ENCODE measurements around the gene UCHL1. TPM values are rescaled to one million over a fixed set of nuclear protein-coding genes. Genes with fewer than 3 reads are reported as not detected.
A peak's percentile ranks its signal among the peaks of the same experiment; 100 is the strongest.
"Not testable (repeated sequence)": the region's sequence is repeated elsewhere in the genome, so short reads cannot be mapped to it uniquely, and the experiment has no call there.

The UCHL1 gene
- total RNA-seq, 1 experiment from 2014 or later = 2,581 TPM

- in situ Hi-C loops (cut with HindIII; ENCODE audit: low pct_unique_long_range_greater_than_20kb, low sequenced_read_pairs); DNase-seq (ENCODE audit: low read depth): not testable (repeated sequence)
Measured at GRCh38 chr4:41275931-41276330, 19.2 kb downstream of the UCHL1 start.

- DNase-seq (ENCODE audit: low read depth) = no peak
Measured at GRCh38 chr4:41280010-41280409, 23.3 kb downstream of the UCHL1 start.

GRCh38 chr4:41281038-41281634 lies 24.4 kb downstream of the UCHL1 start:
- in situ Hi-C loops (cut with HindIII; ENCODE audit: low pct_unique_long_range_greater_than_20kb, low sequenced_read_pairs) = no loop called here
- DNase-seq (ENCODE audit: low read depth) = peak; percentile 63

More at GRCh38 chr4:41280010-41280409, 23.3 kb downstream of the UCHL1 start:
- in situ Hi-C loops (cut with HindIII; ENCODE audit: low pct_unique_long_range_greater_than_20kb, low sequenced_read_pairs) = no loop called here

DNA sequence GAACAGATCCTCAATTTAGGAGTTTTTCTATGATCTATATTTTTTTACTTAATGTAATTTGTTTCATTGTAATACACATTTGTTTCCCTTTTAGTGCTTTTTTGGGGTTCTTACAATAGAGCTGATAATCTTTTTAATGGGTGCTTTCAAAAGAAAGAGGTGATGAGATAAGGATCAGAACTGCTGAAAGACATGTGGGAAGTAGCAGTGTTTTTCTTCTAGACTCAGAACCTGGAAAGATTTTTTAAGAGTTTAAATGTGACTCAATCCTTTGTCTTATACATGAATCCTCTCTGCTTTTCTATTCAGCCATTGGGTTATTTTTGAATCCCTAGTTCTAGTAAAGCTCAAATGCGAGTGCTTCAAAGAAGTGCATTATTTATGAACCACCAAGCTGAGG lies 25.6 kb downstream of the UCHL1 start:
- in situ Hi-C loops (cut with HindIII; ENCODE audit: low pct_unique_long_range_greater_than_20kb, low sequenced_read_pairs) = no loop called here
- DNase-seq (ENCODE audit: low read depth) = no peak

DNA sequence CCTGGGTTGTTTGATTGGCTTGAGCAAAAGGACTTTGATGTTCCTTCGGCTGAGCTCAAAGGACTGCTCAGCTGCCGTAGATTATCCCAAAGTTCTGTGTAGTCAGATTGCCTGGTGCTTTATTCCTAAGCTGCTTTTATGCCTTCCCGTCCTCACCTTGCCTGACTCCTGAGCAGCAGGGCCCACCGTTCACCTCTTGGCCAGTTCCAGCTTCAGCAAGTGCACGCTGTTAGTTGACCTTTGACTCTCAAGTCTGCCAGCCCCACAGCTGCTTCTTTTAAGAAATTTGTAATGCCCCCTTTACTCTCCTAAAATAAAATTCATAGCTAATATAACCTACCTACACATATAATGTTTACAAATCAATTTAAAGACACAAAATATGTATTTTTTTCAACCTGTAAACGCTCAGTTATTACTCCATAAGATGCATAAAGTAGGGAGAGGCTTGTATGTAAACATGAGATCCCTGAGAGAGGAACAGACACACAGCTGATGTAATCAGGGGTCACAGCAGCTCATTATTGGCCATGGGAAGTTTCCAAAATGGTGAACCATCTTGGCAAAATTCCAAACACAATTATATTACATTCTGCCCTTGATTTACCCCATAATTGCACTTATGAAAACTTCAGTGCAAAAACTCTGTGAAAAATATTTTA lies 28.6 kb downstream of the UCHL1 start:
- no peak for DNase-seq (ENCODE audit: low read depth)
- in situ Hi-C loops (cut with HindIII; ENCODE audit: low pct_unique_long_range_greater_than_20kb, low sequenced_read_pairs) = no loop called here

- no peak for DNase-seq (ENCODE audit: low read depth)
- in situ Hi-C loops (cut with HindIII; ENCODE audit: low pct_unique_long_range_greater_than_20kb, low sequenced_read_pairs) = no loop called here
Measured at GRCh38 chr4:41285864-41286235, 29.1 kb downstream of the UCHL1 start.

DNA sequence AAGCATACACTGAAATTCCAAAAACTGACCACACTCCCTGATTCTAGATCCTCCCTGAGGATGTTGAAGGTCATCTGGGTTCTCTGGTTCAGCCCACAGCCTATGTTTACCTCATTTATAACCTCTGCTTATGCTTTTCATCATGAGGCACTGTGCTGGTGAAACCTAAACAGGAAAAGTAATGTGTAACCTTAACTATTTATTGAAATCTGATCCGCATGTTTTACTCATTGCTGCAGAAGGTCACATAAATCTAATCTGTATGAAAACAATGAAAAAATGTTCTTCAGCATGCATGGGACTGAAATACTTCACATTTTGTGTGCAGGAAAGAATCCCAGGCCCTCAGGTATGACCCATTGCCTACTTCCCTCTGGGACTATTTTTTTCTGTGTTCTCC lies 30.3 kb downstream of the UCHL1 start:
- in situ Hi-C loops (cut with HindIII; ENCODE audit: low pct_unique_long_range_greater_than_20kb, low sequenced_read_pairs) = no loop called here
- peak; percentile 61 for DNase-seq (ENCODE audit: low read depth)

- no peak for DNase-seq (ENCODE audit: low read depth)
- in situ Hi-C loops (cut with HindIII; ENCODE audit: low pct_unique_long_range_greater_than_20kb, low sequenced_read_pairs) = no loop called here
Measured at GRCh38 chr4:41287852-41288251, 31.1 kb downstream of the UCHL1 start.

- in situ Hi-C loops (cut with HindIII; ENCODE audit: low pct_unique_long_range_greater_than_20kb, low sequenced_read_pairs) = no loop called here
- DNase-seq (ENCODE audit: low read depth) = no peak
Measured at GRCh38 chr4:41288254-41288653, 31.5 kb downstream of the UCHL1 start.

DNA sequence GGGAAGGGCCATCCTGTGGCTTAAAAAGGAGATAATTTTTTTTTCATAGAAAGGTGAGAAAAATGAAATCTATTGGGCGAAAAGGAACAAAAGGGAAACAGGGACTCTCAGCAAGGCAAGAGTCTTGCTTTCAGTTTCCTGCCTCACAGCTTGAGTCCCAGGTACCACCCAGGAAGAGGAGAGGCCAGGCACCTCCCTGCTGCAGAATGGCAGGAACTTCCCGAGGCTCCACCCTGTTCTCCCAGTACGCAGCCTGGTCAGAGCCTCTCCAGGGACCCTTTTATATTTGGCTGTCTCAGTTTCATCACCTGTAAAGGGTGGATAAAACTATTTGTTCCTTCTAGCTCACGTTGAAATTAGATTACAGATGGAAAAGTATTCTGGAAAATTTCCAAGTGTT lies 33.8 kb downstream of the UCHL1 start:
- in situ Hi-C loops (cut with HindIII; ENCODE audit: low pct_unique_long_range_greater_than_20kb, low sequenced_read_pairs) = no loop called here
- DNase-seq (ENCODE audit: low read depth) = no peak

DNA sequence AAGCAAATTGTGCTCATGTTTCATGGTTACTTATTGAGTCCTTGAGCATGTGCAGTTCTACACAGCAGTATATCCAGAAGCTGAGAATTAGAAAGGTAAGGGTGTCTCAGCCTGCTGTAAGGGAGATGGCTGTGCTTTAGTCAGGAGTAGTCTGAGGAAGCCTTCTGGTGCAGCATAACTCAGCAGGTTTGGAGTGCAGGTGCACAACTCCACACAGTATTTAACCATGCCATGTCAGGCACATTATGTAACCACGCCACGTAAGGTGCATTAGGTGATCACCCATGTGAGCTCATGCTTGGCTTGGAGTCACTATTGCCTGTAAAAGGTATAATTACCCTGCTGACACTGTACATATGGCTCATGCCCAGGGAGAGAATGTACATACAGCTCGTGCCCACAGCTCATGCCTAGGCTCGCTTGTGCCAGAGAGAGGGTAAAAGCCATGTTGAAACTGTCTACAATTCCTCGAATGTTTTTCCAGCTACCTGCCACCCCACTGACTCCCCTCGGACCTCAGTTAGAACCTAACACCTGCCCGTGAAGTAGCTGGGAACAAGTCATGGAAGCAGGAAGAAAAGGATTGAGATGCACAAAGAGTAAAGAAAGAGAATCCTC lies 37.8 kb downstream of the UCHL1 start:
- peak; percentile 20 for DNase-seq (ENCODE audit: low read depth)
- in situ Hi-C loops (cut with HindIII; ENCODE audit: low pct_unique_long_range_greater_than_20kb, low sequenced_read_pairs) = no loop called here

DNA sequence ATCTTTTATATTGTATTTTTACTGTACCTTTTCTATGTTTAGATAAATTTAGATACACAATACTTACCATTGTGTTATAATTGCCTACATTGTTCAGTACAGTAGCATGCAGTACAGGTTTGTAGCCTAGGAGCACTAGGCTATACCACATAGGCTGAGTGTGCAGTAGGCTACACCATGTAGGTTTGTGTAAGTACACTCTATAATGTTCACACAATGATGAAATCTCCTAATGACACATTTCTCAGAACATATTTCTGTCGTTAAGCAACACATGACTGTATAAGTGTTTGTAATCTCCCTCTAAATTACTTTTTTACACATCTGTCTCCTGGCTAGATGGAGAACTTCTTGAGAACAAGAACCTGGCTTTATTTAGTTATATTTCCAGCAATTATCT lies 40.3 kb downstream of the UCHL1 start:
- DNase-seq (ENCODE audit: low read depth) = no peak
- in situ Hi-C loops (cut with HindIII; ENCODE audit: low pct_unique_long_range_greater_than_20kb, low sequenced_read_pairs) = no loop called here

DNA sequence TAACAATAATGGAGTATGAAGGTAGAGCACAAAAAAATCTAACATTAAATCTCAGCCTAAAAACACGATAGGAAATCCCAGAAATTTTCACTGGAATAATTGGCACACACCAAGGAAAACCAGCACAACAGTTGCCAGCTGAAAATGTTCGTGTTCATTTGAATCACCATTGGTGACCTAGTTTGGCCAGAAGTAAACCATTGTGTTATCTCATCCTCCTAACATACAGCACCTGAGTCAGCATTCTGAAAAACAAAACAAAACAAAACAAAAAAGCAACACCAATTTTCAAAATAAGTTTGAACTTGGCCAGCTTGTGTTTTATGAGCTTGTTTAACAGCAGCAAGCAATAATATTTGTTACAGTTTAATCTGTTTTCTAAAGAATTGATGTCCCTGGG lies 41.1 kb downstream of the UCHL1 start:
- in situ Hi-C loops (cut with HindIII; ENCODE audit: low pct_unique_long_range_greater_than_20kb, low sequenced_read_pairs) = no loop called here
- no peak for DNase-seq (ENCODE audit: low read depth)

- in situ Hi-C loops (cut with HindIII; ENCODE audit: low pct_unique_long_range_greater_than_20kb, low sequenced_read_pairs) = no loop called here
- DNase-seq (ENCODE audit: low read depth) = peak; percentile 63
Measured at GRCh38 chr4:41299486-41299885, 42.8 kb downstream of the UCHL1 start.

DNA sequence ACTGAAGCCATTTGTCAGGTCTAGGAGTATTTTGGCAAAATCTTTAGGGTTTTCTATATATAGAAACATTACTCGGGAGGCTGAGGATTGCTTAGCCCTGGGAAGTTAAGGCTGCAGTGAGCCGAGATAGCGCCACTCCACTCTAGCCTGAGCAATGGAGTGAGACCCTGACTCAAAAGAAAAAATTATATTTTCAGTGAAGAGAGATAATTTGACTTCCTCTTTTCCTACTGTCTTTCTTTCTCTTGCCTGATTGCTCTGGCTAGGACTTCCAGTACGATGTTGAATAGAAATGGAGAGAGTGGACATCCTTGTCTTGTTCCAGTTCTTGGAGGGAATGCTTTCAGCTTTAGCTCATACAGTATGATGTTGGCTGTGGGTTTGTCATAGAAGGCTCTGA lies 44.4 kb downstream of the UCHL1 start:
- DNase-seq (ENCODE audit: low read depth) = no peak
- in situ Hi-C loops (cut with HindIII; ENCODE audit: low pct_unique_long_range_greater_than_20kb, low sequenced_read_pairs) = no loop called here

DNA sequence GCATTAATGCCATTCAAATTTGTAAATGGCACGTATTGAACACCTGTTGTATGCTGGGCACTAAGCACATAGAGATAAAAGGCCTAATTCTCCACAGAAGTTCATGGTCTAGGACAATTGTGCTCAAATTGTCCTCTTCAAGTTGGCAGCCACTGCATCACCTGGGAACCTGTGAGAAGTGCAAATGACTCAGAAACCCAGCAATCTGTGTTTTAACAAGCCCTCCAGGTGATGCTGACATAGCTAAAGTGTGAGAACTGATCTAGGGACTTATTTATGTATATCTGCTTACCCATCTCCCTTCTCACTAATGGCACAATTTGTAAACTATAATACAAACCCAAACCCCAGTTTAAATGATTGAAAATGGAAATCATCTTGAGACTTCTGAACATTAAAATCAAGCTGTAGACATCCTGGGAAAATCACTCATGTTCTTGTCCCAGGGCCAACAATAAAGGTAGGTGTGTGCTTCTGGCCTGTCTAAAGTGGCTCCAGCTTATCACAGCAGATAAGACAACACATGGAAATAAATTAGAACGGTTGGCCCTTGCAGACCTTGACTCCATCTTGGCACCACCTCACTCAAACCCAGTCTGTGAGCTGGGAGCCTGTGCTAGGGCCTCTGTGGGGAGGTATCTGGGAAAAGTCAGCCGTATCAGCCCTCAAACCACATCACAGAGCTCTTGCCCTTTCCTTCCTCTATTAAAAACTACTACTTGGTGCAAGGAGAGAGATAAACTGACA lies 46.8 kb downstream of the UCHL1 start:
- DNase-seq (ENCODE audit: low read depth) = no peak
- in situ Hi-C loops (cut with HindIII; ENCODE audit: low pct_unique_long_range_greater_than_20kb, low sequenced_read_pairs) = no loop called here

- in situ Hi-C loops (cut with HindIII; ENCODE audit: low pct_unique_long_range_greater_than_20kb, low sequenced_read_pairs) = no loop called here
- DNase-seq (ENCODE audit: low read depth) = no peak
Measured at GRCh38 chr4:41304221-41304620, 47.5 kb downstream of the UCHL1 start.

- no peak for DNase-seq (ENCODE audit: low read depth)
- in situ Hi-C loops (cut with HindIII; ENCODE audit: low pct_unique_long_range_greater_than_20kb, low sequenced_read_pairs) = no loop called here
Measured at GRCh38 chr4:41305476-41305875, 48.7 kb downstream of the UCHL1 start.

GRCh38 chr4:41307638-41308037 lies 50.9 kb downstream of the UCHL1 start:
- in situ Hi-C loops (cut with HindIII; ENCODE audit: low pct_unique_long_range_greater_than_20kb, low sequenced_read_pairs) = no loop called here
- no peak for DNase-seq (ENCODE audit: low read depth)
